ENCODE data around the gene GH2.

DNA sequence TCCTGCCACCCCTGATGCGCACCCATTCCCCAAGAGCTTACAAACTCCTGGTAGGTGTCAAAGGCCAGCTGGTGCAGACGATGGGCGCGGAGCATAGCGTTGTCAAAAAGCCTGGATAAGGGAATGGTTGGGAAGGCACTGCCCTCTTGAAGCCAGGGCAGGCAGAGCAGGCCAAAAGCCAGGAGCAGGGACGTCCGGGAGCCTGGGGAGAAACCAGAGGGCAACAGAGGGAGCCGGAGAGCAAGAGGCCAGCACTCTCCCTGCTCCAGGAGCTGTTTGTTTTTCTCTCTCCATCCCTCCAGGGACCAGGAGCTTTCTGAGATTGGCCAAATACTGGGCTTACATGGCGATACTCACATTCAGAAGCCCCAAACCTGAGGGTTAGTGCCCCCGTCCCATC is 36.6 kb upstream of the GH2 start:
- no peak for TF ChIP-seq CTCF (conservative IDR thresholded peaks at IDR 0.05; ENCODE audit: low read length)
- TF ChIP-seq EZH2phosphoT487 (IDR thresholded peaks at IDR 0.05; ENCODE audit: borderline replicate concordance, low read depth, low read length): no peak

Measured in OCI-LY7 (cell line).